OCI-LY1 (cell line): ENCODE data around the gene MYL6B.

Experiments used
- EZH2 ChIP-seq: fragments of 200-600 bp; sonication (generic), shearing (Covaris generic); IDR thresholded peaks from 2 replicates; pipeline ENCODE4 v1.8.0; 2017; ENCODE audit warnings: borderline replicate concordance, mixed run types, mild to moderate bottlenecking, antibody characterized with exemption, low read length, moderate library complexity, mixed read lengths
- TF ChIP-seq, protein P1 (sequence below): fragments of 200-600 bp; sonication (generic), shearing (Covaris generic); IDR thresholded peaks from 2 replicates; pipeline ENCODE4 v1.5.1; 2017; ENCODE audit warnings: mild to moderate bottlenecking, antibody characterized with exemption, low read length, moderate library complexity, mixed read lengths

DNA sequence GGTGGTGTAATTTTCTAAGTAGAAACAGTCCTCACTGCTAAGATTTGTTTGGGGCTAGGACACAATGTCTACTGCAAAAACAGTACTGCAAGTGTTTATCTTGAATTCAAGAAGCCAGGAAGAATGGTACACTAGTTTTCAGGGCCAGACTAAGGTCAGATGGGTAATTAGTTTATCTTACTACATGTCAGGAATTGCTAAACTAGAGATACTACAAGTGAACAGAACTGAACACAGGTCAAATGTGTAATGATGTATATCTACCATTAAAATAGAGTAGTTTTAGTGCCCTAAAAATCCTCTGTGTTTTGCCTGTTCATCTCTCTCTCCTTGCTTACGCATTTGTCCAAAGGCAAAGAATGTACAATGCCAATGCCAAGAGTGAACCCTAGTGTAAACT is 38.3 kb upstream of the MYL6B start:
- TF ChIP-seq, protein P1, sequence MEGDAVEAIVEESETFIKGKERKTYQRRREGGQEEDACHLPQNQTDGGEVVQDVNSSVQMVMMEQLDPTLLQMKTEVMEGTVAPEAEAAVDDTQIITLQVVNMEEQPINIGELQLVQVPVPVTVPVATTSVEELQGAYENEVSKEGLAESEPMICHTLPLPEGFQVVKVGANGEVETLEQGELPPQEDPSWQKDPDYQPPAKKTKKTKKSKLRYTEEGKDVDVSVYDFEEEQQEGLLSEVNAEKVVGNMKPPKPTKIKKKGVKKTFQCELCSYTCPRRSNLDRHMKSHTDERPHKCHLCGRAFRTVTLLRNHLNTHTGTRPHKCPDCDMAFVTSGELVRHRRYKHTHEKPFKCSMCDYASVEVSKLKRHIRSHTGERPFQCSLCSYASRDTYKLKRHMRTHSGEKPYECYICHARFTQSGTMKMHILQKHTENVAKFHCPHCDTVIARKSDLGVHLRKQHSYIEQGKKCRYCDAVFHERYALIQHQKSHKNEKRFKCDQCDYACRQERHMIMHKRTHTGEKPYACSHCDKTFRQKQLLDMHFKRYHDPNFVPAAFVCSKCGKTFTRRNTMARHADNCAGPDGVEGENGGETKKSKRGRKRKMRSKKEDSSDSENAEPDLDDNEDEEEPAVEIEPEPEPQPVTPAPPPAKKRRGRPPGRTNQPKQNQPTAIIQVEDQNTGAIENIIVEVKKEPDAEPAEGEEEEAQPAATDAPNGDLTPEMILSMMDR = no peak
- TF ChIP-seq EZH2 = no peak
